GM18499 (cell line): ENCODE results near the gene P2RY14.
"Not testable (repeated sequence)": the region's sequence is repeated elsewhere in the genome, so short reads cannot be mapped to it uniquely, and the experiment has no call there.

Source experiments
- ATAC-seq: cut with Tn5 transposase; IDR thresholded peaks from one replicate; pipeline ENCODE4 v1.9.1; 2021; ENCODE audit warnings: moderate number of reproducible peaks; ENCODE audit not compliant: insufficient read depth, unreplicated experiment

P2RY14 gene

DNA sequence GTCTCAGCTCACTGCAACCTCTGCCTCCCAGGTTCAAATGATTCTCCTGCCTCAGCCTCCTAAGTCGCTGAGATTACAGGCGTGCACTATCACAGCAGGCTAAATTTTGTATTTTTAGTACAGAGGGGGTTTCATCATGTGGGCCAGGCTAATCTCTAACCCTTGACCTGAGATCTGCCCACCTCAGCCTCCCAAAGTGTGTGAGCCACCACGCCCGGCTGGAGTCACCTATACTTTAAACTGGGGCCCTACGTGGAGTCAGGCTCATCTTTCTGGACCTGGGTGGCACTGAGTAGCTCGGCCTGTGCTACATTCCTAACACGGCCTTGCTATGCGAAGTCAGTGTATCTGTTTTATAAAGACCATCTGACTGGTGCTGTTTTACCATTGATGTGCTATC, 81.1 kb downstream of the P2RY14 start:
- ATAC-seq: no peak

DNA sequence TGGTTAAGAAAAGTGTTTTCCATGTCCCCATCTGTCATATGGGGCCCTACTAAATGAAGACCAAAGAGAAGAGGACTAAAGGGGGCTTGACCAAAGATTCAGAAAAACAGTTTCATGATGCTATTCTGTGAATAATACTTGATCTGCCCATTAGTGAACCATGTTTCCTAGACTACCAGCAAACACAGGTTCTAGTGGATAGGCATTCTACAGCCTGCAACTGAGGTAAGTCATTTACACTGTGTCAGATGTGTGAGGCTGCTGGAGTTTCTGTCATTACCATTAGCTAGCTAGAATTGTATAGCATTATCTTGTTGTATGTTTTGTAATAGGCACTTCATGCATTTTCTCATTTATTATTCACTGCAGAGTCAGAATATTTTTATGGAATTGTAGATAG, 81.9 kb downstream of the P2RY14 start:
- no peak for ATAC-seq

DNA sequence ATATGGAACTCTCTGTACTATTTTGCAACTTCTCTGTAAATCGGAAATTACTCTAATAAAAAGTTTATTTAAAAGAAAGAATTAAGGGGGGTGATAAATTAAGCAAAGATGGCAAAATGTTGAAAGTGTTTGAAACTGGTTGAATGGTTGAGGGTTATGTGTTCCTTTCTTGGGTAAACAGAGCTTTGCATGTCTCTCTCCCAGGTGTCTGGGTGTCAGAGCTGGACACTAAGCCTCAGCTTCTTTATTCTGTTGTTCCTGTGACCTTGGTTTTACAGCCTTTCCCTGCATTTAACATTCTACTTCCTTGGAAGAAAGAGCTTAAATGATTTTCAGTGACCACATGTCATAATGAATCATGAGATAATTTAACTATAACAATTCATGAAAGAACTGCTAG, 82.5 kb downstream of the P2RY14 start:
- ATAC-seq: no peak

DNA sequence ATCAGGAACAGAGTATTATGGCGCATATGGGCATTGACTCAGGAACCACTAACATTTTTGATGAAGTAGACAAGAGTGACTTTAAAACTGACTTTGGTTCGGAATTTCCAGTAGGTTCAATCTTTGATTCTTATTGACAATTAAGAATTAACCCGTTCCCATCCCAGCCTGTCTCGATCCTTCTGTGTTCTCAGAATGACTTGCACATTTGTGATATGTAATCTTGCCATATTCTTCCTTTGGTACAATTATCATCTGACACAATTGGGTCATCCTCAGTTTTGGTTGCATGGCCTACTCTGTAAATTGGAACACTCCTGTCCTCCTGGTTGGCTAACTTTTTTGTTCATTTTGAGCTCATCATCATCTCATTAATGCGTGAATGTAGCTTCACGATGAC, 85.8 kb downstream of the P2RY14 start:
- ATAC-seq: no peak

DNA sequence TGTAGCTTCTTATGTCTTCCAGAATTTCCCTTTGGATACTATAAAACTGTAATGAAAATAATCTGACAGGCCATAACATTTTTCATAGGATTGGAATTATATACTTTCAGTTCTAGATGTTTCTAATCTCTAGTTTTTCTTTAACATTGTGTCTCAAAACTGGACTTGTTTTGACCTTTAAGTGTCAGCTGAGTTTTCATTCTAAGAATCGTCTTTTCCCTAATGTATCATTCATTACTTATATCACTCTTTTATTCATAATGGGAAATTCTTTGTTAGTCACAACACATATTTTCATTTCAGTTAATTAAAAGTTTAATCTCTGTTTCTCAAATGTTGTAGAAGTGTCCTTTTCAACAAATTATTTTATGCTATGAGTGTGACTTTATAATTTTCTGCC, 87.2 kb downstream of the P2RY14 start:
- ATAC-seq: no peak

DNA sequence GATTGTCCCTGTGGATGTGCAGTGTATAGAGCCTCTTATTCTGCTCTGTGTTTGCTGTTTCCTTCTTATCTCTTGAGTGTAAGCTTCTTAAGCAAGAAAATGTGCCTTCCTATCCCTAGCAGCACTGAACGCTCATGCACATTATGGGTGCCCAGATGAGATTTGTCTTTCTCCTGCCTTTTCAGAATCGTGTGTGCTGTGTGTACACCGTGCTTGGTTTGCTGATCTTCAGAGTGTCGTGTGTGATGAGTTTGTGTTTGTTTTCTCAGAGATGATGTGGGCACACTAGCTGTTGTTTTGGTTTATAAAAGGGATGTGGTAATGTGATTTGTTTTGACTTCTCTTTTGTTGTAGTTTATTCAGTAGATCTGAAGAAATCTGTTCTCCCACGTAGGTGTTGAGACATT, 95.1 kb downstream of the P2RY14 start:
- ATAC-seq: no peak

DNA sequence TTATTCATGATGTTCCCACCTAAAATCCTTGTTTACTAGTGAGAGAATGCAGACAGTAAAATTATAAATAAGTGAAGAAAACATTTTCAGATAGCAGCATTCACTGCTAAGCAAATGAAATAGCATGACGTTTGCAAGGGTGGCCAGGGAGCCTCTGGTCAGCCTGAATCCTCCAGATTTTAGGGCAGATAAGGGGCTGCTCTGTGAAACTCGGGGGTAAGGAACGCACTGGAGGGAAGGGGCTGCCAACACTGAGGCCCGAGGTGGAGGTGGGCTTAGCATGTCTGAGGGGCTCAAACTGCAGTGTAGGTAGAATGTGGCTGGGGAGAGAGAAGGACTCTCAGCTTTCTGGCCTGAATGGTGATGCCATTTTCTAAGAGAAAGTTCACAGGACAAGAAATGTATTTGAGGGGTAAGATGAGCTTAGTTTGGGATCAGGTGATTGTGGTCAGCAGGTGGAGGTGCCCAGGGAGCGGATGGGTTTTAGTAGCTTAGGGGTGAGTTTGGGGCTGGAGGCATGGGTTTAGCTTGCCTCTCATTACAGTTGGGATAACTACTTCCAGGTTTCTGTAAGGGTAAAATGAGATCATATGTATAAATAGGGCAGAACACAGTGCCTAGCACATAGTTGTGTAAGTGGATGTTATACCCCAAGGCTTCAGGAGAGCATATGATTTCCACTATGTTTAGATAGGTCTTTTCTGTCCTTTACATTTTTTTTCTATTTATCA, 95.8 kb downstream of the P2RY14 start:
- no peak for ATAC-seq

DNA sequence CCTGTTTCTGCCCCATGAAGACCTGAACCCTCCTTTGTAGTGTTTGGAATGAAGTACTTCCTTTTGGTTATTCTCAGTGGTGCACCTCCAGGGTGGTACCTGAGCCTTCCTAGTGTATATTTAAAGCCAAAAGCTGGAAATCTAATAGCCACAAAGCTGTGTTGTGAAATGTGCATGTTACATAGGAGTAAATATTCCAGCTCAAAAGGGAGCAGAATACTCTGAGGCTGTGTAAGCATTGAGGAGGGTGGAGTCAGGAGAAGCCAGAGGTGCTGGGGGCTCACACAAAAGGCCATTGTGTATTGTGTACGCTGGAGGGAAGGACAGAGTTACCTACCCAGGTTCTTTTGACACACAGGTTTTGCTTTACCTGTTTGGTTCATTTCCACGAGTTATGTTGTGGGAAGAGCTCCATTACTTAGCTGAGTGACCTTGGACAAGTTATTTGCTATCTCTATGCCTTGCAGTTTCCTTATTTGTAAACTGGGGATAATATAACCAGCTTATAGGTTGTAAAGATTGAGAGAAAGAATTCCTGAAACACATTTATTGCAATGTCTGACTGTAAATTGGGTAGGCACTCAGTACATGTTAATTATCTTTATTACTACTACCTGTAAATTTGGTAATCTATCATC, 100.0 kb downstream of the P2RY14 start:
- ATAC-seq: no peak

DNA sequence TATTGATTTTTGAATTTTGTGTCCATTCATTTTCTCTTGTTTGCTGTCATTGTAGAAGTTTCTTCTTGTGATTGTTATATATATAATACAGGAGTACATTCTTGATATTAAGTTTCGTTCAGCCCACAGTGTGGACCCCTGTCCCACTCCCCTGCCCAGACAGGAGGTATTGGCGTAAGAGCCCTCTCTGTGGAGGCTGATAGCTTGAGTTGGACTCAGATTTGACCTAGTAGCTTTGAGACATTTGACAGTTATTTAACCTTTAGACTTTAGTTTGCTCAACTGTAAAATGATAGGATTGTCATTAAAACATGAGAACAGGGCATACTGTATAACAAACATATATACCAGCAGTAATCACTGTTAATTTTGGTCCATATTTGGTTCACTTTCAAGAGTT, 102.4 kb downstream of the P2RY14 start:
- ATAC-seq: no peak

DNA sequence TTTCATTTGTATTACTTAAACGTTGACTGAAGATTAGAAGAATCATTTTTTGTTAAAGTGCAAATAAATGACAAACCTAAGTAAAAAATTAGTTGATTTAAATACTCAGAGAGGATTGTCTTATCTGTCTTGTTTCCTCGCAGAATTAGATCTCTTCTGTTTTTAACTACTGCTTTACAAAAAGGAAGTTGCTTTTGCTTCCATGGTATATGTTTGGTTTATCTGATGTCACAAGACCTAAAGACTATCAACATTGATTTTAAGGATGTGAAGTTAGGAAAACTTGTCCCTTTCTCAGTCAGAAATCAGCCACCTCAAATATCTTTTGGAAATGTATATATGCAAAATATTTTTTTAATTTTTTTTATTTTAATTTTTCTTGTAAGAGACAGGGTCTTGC, 104.0 kb downstream of the P2RY14 start:
- ATAC-seq: no peak

DNA sequence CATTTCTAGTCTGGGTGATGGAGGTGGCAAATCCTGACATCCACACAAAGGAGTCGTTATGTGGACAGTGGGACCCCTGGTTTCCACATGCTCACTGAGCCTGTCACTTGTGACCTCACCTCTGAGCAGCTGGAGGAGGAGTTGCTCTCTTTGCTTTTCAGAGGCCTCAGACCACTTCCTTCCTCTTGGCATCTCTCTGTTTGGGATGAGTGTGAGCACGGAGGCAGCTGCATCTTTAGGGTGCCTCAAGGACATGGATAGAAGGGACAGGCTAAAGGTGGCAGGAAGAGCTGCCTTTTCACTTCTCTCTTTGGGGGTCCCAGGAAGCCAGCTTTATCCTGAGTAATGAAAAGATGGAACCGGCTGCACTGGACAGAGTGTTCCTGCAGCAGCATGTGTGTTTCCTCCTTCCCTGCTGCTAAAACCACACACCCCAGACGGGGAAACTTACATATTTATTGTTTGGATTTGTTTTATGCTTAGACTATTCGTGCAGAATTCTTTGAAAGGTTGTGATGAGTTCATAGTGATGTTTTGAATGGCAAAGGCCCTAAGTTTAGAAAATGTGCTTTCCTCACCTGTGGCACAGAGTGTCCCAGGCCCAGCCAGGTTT, 107.1 kb downstream of the P2RY14 start:
- ATAC-seq: no peak

DNA sequence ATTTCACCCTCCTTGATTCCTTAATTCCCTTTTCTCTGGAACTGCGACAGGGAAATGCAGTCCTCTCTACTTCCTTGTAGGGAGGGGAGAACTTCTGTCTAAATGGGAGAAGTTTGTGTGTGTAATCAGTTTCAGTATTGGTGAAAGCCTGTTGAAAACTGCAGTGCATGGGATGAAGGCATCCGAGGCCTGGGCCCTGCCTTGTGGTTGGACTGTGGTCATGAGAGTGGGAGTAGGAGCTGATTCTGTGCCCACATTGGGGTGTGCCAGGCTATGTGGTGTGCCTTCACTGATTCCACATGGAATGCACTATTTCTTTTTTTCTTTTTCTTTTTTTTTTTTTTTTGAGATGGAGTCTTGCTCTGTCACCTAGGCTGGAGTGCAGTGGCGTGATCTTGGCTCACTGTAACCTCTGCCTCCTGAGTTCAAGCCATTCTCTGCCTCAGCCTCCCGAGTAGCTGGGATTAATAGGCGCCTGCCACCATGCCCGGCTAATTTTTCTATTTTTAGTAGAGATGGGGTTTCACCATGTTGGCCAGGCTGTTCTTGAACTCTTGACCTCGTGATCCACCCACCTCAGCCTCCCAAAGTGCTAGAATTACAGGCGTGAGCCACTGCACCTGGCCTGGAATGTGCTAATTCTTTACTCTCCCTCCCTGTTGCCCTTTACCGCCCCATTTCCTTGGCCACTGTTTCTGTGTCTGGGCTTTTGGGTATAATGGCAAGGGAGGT, 108.2 kb downstream of the P2RY14 start:
- not testable (repeated sequence) for ATAC-seq

DNA sequence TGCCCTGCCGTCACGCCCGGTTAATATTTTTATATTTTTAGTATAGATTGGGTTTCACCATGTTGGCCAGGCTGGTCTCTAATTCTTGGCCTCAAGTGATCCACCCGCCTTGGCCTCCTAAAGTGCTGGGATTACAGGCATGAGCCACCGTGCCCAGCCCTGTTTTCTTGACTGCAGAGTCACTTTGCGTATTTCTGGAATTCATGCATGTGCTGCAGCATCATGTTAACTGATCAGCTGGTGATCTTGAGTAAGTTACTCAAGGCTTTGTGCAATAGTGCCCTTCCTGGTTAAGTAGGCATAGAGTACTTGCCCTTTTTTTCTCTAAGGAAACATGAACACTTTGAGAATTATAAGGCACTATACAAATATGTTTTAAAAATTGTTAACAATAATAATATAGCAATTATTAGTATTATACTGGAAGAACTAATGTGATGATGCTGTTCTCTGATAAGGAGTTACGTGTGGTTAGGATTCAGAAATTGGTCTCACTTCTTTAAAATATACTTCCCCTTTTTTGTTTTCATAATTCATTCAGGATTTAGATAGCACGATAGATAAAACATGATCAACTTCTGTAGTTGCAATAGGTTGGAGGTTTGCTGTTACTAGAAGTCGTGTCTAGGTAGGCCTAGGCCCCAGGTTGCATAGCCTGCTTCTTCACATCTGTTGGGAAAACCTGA, 108.9 kb downstream of the P2RY14 start:
- no peak for ATAC-seq

DNA sequence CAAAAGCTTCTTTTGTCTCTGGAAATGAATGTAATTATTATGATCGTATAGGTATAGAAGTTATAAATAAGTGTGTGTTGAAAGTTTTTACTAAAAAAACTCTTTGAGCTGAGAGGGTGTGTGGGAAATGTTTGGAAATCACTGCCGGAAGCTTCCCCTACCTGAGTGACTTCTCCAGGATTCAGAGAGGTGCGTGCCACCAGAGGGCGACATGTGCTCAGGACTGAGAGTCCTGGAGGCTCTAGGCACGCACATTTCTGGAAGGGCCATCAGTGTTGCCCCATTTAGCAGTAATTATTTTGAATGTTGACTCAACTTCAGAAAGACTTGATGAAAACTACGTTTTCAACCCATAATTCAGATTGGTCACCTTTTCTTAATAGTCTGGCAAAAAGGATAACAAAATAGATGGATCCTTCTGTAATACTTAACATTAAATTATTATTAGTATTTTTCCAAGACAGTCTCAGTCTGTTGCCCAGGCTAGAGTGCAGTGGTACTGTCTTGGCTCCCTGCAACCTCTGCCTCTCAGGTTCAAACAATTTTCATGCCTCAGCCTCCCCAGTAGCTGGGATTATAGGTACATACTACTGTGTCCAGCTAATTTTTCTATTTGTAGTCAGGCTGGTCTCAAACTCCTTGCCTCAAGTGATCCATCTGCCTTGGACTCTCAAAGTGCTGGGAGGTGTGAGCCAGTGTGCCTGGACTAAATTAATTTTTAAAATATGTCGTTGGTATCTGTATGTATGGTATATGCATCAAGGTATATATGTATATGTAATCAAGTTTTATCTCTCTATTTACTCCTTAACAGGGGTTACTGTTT, 109.9 kb downstream of the P2RY14 start:
- no peak for ATAC-seq

DNA sequence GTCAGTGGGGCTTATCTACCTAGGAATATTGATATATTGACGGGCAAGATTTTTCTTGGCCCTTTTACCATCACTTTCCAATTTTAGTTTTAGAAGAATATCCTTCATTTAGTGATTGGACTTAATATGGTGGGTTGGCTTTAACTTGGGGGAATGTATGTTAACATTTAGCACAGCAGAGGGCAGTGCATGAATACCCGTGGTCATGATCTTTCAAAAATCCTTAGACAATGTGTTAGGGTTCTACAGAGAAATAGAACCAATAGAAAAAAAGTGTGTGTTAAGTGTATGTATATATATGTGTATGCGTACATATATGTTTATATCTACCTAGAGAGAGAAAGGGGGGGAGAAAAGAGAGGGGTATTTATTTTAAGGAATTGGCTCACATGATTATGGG, 112.2 kb downstream of the P2RY14 start:
- ATAC-seq: no peak

DNA sequence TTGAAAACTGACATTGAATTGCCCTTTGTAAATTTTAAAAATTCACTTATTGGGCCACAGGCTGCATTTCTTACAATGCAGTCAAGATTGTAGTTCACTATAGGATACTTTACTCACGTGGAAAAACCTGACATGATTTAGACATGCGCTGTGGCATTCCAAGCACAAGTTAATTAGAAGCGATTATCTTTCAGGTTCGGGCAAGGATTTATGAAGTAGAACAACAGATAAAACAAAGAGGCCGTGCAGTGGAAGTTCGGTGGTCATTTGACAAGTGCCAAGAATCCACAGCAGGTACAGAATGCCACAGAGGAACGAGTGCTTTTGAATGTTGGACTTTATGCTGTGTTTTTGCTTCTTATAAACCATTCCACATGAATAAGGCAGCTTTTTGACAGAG, 113.1 kb downstream of the P2RY14 start:
- ATAC-seq: no peak
